ENCODE data around the gene BLOC1S5.
A peak's percentile ranks its signal among the peaks of the same experiment; 100 is the strongest.

BLOC1S5 gene

DNA sequence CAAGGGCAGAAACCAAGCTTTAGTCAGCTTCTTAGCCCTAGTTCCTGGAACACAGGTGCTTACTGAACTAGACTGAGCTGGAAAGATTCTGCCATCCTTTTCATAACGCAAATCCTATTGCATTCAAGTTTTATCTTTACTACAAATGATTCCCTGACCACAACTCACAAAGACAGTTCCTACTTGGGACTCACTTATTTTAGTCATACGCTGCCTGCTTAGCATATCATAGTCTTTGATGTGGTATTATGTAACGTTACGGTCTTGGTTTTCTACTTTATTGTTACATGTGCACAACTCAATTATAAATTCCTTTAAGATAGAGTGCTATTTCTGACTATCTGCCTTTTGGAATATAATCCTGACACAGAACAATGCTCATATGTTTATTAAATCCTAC lies 59.1 kb downstream of the BLOC1S5 start:
- TF ChIP-seq, protein P1, sequence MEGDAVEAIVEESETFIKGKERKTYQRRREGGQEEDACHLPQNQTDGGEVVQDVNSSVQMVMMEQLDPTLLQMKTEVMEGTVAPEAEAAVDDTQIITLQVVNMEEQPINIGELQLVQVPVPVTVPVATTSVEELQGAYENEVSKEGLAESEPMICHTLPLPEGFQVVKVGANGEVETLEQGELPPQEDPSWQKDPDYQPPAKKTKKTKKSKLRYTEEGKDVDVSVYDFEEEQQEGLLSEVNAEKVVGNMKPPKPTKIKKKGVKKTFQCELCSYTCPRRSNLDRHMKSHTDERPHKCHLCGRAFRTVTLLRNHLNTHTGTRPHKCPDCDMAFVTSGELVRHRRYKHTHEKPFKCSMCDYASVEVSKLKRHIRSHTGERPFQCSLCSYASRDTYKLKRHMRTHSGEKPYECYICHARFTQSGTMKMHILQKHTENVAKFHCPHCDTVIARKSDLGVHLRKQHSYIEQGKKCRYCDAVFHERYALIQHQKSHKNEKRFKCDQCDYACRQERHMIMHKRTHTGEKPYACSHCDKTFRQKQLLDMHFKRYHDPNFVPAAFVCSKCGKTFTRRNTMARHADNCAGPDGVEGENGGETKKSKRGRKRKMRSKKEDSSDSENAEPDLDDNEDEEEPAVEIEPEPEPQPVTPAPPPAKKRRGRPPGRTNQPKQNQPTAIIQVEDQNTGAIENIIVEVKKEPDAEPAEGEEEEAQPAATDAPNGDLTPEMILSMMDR (IDR thresholded peaks at IDR 0.05; ENCODE audit: low read depth, low read length, missing control alignments), result no peak
- no peak overlapping the region for H3K4me3 ChIP-seq (ENCODE audit: low read depth, low read length)
- in situ Hi-C loops (cut with HindIII; ENCODE audit: low sequenced_read_pairs), result loop anchor here (5.0 kb wide), 1 partner anchor 283 kb away; no protein-coding TSS in a partner anchor
- no peak for DNase-seq (ENCODE audit: low read depth)

DNA sequence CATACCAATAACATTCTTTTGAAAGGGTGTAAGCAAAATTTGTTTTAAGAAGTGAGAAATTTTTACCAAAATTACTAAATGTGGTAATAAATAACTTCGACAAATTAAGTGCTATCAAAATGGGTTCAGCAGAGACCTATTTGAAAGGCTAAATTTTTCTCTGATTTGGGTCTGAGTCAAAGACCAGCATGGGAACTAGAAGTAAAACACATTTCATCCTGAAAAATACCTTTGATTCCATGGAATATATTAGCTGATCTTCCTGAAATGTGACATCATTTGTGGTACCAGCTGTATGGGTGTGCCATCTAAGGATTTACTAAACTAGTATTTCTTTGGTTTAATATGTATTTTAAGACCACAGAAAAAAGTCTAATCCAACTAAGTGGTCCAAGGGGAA lies 63.6 kb downstream of the BLOC1S5 start:
- TF ChIP-seq, protein P1 (IDR thresholded peaks at IDR 0.05; ENCODE audit: low read depth, low read length, missing control alignments), result no peak
- H3K4me3 ChIP-seq (ENCODE audit: low read depth, low read length), result no peak overlapping the region
- no peak for DNase-seq (ENCODE audit: low read depth)
- in situ Hi-C loops (cut with HindIII; ENCODE audit: low sequenced_read_pairs), result no loop called here

DNA sequence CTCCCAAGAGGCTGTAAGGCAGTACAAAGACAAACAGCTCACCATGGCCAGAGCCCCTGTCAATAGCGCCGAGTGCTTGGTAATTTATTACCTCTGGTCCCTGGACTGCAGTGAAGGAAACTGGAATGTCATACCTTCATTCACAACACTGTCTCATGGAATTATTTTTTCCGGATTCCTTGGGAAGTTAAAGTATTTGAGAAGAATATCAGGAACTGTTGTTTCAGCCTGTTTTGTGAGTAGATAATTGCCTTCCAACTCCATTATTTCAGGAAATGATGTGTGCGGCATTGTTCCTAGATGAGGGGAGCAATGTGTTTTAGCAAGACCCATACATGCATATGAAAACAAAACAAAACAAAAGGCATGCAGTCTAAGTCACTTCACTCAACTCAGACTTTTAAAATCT lies 64.0 kb downstream of the BLOC1S5 start:
- H3K4me3 ChIP-seq (ENCODE audit: low read depth, low read length), result no peak overlapping the region
- TF ChIP-seq, protein P1 (IDR thresholded peaks at IDR 0.05; ENCODE audit: low read depth, low read length, missing control alignments), result no peak
- DNase-seq (ENCODE audit: low read depth), result no peak
- in situ Hi-C loops (cut with HindIII; ENCODE audit: low sequenced_read_pairs), result no loop called here

DNA sequence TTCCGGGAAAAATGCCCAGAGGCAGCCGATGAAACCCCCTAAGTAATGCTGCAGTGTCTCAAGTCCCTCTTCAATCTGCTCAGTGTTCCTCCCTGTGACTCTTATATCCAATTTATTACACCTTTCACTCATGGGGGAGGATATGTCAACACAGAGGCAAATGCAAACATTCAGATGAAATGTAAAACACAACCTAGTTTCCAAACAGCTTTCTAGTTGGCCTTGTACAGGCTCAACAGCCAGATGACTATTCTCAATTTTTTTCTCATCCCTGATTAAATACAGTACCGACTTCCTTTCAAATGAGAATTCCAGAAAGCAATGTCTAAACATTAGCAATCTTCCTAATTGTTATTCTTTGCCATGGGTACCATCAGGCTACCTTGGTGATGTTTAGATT lies 65.0 kb downstream of the BLOC1S5 start:
- TF ChIP-seq, protein P1 (IDR thresholded peaks at IDR 0.05; ENCODE audit: low read depth, low read length, missing control alignments), result no peak
- no peak overlapping the region for H3K4me3 ChIP-seq (ENCODE audit: low read depth, low read length)
- in situ Hi-C loops (cut with HindIII; ENCODE audit: low sequenced_read_pairs), result no loop called here
- DNase-seq (ENCODE audit: low read depth), result no peak

DNA sequence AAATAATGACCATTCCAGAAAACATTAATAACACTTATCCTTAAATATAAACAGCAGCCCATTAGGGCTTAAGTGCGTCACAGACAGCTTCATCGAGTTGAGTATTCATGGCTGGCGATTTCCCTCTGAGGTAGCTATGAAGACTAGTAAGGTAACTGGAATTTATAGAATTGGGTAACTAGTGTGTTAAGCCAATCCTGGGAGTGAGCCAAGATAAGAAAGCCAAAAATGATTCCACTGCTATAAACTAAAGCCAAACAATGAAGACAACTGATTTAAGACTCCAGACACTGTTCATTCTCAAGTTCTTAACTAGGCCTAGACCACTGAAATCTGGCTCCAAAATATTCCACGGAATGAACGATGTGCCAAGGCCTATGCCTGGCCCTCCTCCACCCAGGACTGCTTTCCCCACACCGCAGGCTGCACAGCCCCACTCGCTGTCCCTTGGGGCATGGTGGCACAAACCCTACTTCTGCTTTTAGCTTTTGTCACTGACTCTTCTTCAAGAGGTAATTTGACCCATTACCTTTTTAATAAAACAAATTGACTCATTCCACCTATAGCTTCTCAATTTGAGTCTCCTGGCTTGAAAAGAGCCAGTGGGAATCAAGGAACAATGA lies 66.0 kb downstream of the BLOC1S5 start:
- no peak overlapping the region for H3K4me3 ChIP-seq (ENCODE audit: low read depth, low read length)
- TF ChIP-seq, protein P1 (IDR thresholded peaks at IDR 0.05; ENCODE audit: low read depth, low read length, missing control alignments), result no peak
- peak; percentile 28 for DNase-seq (ENCODE audit: low read depth)
- in situ Hi-C loops (cut with HindIII; ENCODE audit: low sequenced_read_pairs), result no loop called here

DNA sequence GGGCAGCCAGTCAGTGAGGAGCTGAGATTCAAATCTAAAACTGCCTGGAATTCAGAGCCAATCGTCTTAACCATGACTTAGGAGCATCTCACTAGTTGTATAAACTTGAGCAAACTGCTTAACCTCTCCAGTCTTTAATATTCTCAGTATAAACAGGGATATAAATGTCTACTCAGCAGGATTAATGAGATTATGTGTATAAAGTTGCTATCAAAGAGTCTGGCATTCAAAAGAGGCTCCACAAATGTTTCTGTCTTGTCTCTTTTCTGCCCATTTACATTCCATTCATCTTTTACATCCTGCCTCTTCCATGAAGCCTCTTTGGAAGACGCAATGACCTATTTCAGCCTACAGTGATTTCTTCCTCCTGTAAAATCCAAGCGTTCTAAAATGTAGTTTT lies 66.9 kb downstream of the BLOC1S5 start:
- H3K4me3 ChIP-seq (ENCODE audit: low read depth, low read length), result no peak overlapping the region
- TF ChIP-seq, protein P1 (IDR thresholded peaks at IDR 0.05; ENCODE audit: low read depth, low read length, missing control alignments), result no peak
- in situ Hi-C loops (cut with HindIII; ENCODE audit: low sequenced_read_pairs), result no loop called here
- DNase-seq (ENCODE audit: low read depth), result no peak

Data from astrocyte of the cerebellum (primary cell).